Stomach (tissue), 4 donors: ENCODE results near the gene WASF2.

Experiments used
- EP300 ChIP-seq: sonication (generic); formaldehyde crosslinking; IDR thresholded peaks from one replicate; pipeline ENCODE4 v1.6.1; 2017; ENCODE audit warnings: antibody characterized with exemption
- POLR2A ChIP-seq, 4 donors: fragments of 450-650 bp; IDR thresholded peaks; one replicate each; pipeline ENCODE4 v1.6.1; 2016; ENCODE audit warnings: antibody characterized with exemption in 4 of 4, control low read depth in 2 of 4, mild to moderate bottlenecking in 1 of 4, moderate library complexity in 1 of 4
- POLR2AphosphoS5 ChIP-seq, 3 donors: sonication (generic); formaldehyde crosslinking; IDR thresholded peaks; one replicate each; pipeline ENCODE4 v1.6.1; 2016; ENCODE audit warnings: antibody characterized with exemption in 3 of 3
- TF ChIP-seq, protein P1 (sequence below), 7 experiments: fragments of 450-650 bp in 4 of 7; fragments of 200-600 bp in 3 of 7; sonication (generic) in 3 of 7; IDR thresholded peaks; one replicate each; pipeline ENCODE4 v1.5.1; 2016 to 2019; ENCODE audit warnings: antibody characterized with exemption in 7 of 7, control low read depth in 2 of 7, mild to moderate bottlenecking in 1 of 7

GRCh38 chr1:27444632-27445031 is 45.3 kb downstream of the WASF2 start:
- no peak for TF ChIP-seq EP300
- TF ChIP-seq, protein P1, sequence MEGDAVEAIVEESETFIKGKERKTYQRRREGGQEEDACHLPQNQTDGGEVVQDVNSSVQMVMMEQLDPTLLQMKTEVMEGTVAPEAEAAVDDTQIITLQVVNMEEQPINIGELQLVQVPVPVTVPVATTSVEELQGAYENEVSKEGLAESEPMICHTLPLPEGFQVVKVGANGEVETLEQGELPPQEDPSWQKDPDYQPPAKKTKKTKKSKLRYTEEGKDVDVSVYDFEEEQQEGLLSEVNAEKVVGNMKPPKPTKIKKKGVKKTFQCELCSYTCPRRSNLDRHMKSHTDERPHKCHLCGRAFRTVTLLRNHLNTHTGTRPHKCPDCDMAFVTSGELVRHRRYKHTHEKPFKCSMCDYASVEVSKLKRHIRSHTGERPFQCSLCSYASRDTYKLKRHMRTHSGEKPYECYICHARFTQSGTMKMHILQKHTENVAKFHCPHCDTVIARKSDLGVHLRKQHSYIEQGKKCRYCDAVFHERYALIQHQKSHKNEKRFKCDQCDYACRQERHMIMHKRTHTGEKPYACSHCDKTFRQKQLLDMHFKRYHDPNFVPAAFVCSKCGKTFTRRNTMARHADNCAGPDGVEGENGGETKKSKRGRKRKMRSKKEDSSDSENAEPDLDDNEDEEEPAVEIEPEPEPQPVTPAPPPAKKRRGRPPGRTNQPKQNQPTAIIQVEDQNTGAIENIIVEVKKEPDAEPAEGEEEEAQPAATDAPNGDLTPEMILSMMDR (IDR thresholded peaks at IDR 0.05): no peak
- no peak for TF ChIP-seq POLR2A (IDR thresholded peaks at IDR 0.05)
- TF ChIP-seq POLR2AphosphoS5 (IDR thresholded peaks at IDR 0.05): no peak
